ENCODE data around the gene SLC5A3.

SLC5A3 gene

GRCh38 chr21:34071683-34072082 is 1.7 kb upstream of the SLC5A3 start:
- DNase-seq (ENCODE audit: low read depth), result no peak

GRCh38 chr21:34072145-34073031 is 990 bp upstream of the SLC5A3 start:
- no peak for DNase-seq (ENCODE audit: low read depth)

- DNase-seq (ENCODE audit: low read depth), result peak; percentile 30
These were observed 438 bp downstream of the SLC5A3 start for GRCh38 chr21:34073749-34074282.

- no peak for DNase-seq (ENCODE audit: low read depth)
These were observed 1.1 kb downstream of the SLC5A3 start for GRCh38 chr21:34074283-34075090.

GRCh38 chr21:34075091-34075425 is 1.7 kb downstream of the SLC5A3 start:
- DNase-seq (ENCODE audit: low read depth), result no peak

- no peak for DNase-seq (ENCODE audit: low read depth)
These were observed 2.6 kb downstream of the SLC5A3 start for GRCh38 chr21:34075760-34076660.

GRCh38 chr21:34076835-34077234 is 3.5 kb downstream of the SLC5A3 start:
- no peak for DNase-seq (ENCODE audit: low read depth)

GRCh38 chr21:34077888-34078287 is 4.5 kb downstream of the SLC5A3 start:
- no peak for DNase-seq (ENCODE audit: low read depth)

GRCh38 chr21:34078915-34079314 is 5.5 kb downstream of the SLC5A3 start:
- no peak for DNase-seq (ENCODE audit: low read depth)

GRCh38 chr21:34080710-34081109 is 7.3 kb downstream of the SLC5A3 start:
- DNase-seq (ENCODE audit: low read depth), result no peak

GRCh38 chr21:34082769-34083168 is 9.4 kb downstream of the SLC5A3 start:
- DNase-seq (ENCODE audit: low read depth), result no peak

GRCh38 chr21:34083357-34083756 is 10.0 kb downstream of the SLC5A3 start:
- no peak for DNase-seq (ENCODE audit: low read depth)

GRCh38 chr21:34085129-34085528 is 11.8 kb downstream of the SLC5A3 start:
- DNase-seq (ENCODE audit: low read depth), result no peak

GRCh38 chr21:34086887-34087306 is 13.5 kb downstream of the SLC5A3 start:
- DNase-seq (ENCODE audit: low read depth), result no peak

GRCh38 chr21:34088752-34089151 is 15.4 kb downstream of the SLC5A3 start:
- no peak for DNase-seq (ENCODE audit: low read depth)

- DNase-seq (ENCODE audit: low read depth), result no peak
These were observed 17.7 kb downstream of the SLC5A3 start for GRCh38 chr21:34091032-34091431.

GRCh38 chr21:34091607-34092006 is 18.2 kb downstream of the SLC5A3 start:
- DNase-seq (ENCODE audit: low read depth), result no peak

GRCh38 chr21:34092262-34092921 is 19.0 kb downstream of the SLC5A3 start:
- no peak for DNase-seq (ENCODE audit: low read depth)

GRCh38 chr21:34093083-34093482 is 19.7 kb downstream of the SLC5A3 start:
- DNase-seq (ENCODE audit: low read depth), result no peak

- no peak for DNase-seq (ENCODE audit: low read depth)
These were observed 21.6 kb downstream of the SLC5A3 start for GRCh38 chr21:34094949-34095348.

GRCh38 chr21:34097442-34097841 is 24.1 kb downstream of the SLC5A3 start:
- no peak for DNase-seq (ENCODE audit: low read depth)
